Measurements from ENCODE around the gene CTDNEP1. TPM values are rescaled to one million over a fixed set of nuclear protein-coding genes. Genes with fewer than 3 reads are reported as not detected.

CTDNEP1 gene
- total RNA-seq, 3 donors from 2014 or later (not counting 1 experiment from before 2014, with no cell fraction given) = 127 to 139 (median 131) TPM

- Histone ChIP-seq H3K4me1 (ENCODE audit: control insufficient read depth, insufficient read depth, low read length) (peaks cover 19% of the 10 kb centered on the region), H3K9me3 (ENCODE audit: control insufficient read depth, insufficient read depth, low read length) (no peaks in the 10 kb centered on the region), H3K4me3 (ENCODE audit: low read length) (no peak overlapping the region), H3K36me3 (ENCODE audit: control insufficient read depth, insufficient read depth, low read length) (peaks cover 64% of the 10 kb centered on the region), H3K27ac (ENCODE audit: low read length) (no peak overlapping the region), H3K27me3 (ENCODE audit: control insufficient read depth, insufficient read depth, low read length) (no peaks in the 10 kb centered on the region)
- H3K27ac Mint-ChIP-seq = peak overlapping the region in 1 of 2 donors; percentile 8
- intact Hi-C loops (cut with micrococcal nuclease) = no loop called here
- H3K36me3 Mint-ChIP-seq = no peaks in the 10 kb centered on the region
- DNase-seq = no peak
- no peak for TF ChIP-seq CTCF (IDR thresholded peaks at IDR 0.05)
- H3K27me3 Mint-ChIP-seq (ENCODE audit: low read depth in 2 of 2) = no peaks in the 10 kb centered on the region
- 97% methylated on average over 10 of the region's 10 CpGs for WGBS (ENCODE audit: insufficient coverage)
- H3K9me3 Mint-ChIP-seq = no peaks in the 10 kb centered on the region
- no peak overlapping the region for H3K4me3 Mint-ChIP-seq
- ATAC-seq = no peak
- H3K4me1 Mint-ChIP-seq = peaks cover 19 to 23% of the 10 kb centered on the region in 2 donors
Measured at GRCh38 chr17:7224110-7224509, 27.4 kb downstream of the CTDNEP1 start.

- H3K36me3 ChIP-seq (ENCODE audit: control insufficient read depth, insufficient read depth, low read length) = peaks cover 57% of the 10 kb centered on the region
- peaks cover 24% of the 10 kb centered on the region for H3K4me1 ChIP-seq (ENCODE audit: control insufficient read depth, insufficient read depth, low read length)
- ATAC-seq (no peak), DNase-seq (no peak)
- no peaks in the 10 kb centered on the region for H3K36me3 Mint-ChIP-seq
- no peak for TF ChIP-seq CTCF (IDR thresholded peaks at IDR 0.05)
- no peak overlapping the region for H3K4me3 Mint-ChIP-seq
- H3K4me3 ChIP-seq (ENCODE audit: low read length) = no peak overlapping the region
- no peaks in the 10 kb centered on the region for H3K9me3 Mint-ChIP-seq
- 95% methylated on average over 4 of the region's 4 CpGs for WGBS (ENCODE audit: insufficient coverage)
- no peak overlapping the region for H3K27ac ChIP-seq (ENCODE audit: low read length)
- H3K27ac Mint-ChIP-seq = peak overlapping the region in 1 of 2 donors; percentile 8
- H3K4me1 Mint-ChIP-seq = peaks cover 19 to 29% of the 10 kb centered on the region in 2 donors
- intact Hi-C loops (cut with micrococcal nuclease) = no loop called here
- no peaks in the 10 kb centered on the region for H3K27me3 Mint-ChIP-seq (ENCODE audit: low read depth in 2 of 2)
- H3K9me3 ChIP-seq (ENCODE audit: control insufficient read depth, insufficient read depth, low read length) = no peaks in the 10 kb centered on the region
- H3K27me3 ChIP-seq (ENCODE audit: control insufficient read depth, insufficient read depth, low read length) = no peaks in the 10 kb centered on the region
Measured at GRCh38 chr17:7223375-7223774, 28.2 kb downstream of the CTDNEP1 start.

- Mint-ChIP-seq H3K4me1 (peaks cover 19 to 32% of the 10 kb centered on the region in 2 donors), H3K36me3 (no peaks in the 10 kb centered on the region), H3K9me3 (no peaks in the 10 kb centered on the region), H3K27me3 (ENCODE audit: low read depth in 2 of 2) (no peaks in the 10 kb centered on the region), H3K4me3 (no peak overlapping the region), H3K27ac (no peak overlapping the region)
- no peak overlapping the region for H3K4me3 ChIP-seq (ENCODE audit: low read length)
- no peak overlapping the region for H3K27ac ChIP-seq (ENCODE audit: low read length)
- no peak for TF ChIP-seq CTCF (IDR thresholded peaks at IDR 0.05)
- intact Hi-C loops (cut with micrococcal nuclease) = no loop called here
- ATAC-seq = no peak
- WGBS (ENCODE audit: insufficient coverage) = 92% methylated on average over 7 of the region's 7 CpGs
- peaks cover 28% of the 10 kb centered on the region for H3K4me1 ChIP-seq (ENCODE audit: control insufficient read depth, insufficient read depth, low read length)
- DNase-seq = no peak
- H3K27me3 ChIP-seq (ENCODE audit: control insufficient read depth, insufficient read depth, low read length) = no peaks in the 10 kb centered on the region
- H3K36me3 ChIP-seq (ENCODE audit: control insufficient read depth, insufficient read depth, low read length) = peaks cover 53% of the 10 kb centered on the region
- no peaks in the 10 kb centered on the region for H3K9me3 ChIP-seq (ENCODE audit: control insufficient read depth, insufficient read depth, low read length)
Measured at GRCh38 chr17:7222972-7223292, 28.6 kb downstream of the CTDNEP1 start.

Data from natural killer cell (primary cell).